ENCODE data around the gene RNLS.

RNLS gene

DNA sequence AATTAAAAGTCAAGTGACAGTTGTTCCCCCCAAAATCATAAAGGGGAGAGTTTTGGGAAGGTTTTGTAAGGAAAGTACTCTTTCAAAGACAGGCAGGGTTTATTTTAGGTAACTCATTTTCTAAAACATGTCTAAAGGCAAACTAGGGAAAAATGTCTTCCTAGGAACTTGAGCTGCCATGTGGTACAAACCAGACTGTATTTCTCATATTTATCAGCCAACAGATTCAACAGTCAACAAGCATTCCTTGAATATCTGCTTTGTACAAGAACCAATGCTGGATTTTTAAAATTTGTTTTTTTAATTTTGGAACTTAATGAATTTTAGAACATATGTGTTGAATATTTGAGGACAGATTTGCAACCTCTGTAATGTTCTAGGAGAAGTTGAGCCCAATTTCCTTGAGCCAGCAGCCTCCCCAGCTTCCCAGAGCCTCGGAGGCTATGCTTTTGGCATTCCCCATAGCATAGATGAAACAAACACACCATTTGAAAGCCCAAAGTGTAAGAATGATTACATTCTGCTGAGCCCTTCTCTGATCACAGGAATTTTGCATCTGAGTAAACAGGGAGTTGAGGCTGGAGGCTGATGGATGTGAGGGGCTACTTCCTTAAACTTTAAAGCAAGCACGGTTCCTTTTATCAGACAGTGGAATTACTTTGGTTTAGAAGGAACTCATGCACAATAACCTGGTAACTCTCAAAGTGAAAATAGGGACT, 345.1 kb downstream of the RNLS start:
- in situ Hi-C loops (cut with MboI; ENCODE audit: low sequenced_read_pairs): no loop called here

DNA sequence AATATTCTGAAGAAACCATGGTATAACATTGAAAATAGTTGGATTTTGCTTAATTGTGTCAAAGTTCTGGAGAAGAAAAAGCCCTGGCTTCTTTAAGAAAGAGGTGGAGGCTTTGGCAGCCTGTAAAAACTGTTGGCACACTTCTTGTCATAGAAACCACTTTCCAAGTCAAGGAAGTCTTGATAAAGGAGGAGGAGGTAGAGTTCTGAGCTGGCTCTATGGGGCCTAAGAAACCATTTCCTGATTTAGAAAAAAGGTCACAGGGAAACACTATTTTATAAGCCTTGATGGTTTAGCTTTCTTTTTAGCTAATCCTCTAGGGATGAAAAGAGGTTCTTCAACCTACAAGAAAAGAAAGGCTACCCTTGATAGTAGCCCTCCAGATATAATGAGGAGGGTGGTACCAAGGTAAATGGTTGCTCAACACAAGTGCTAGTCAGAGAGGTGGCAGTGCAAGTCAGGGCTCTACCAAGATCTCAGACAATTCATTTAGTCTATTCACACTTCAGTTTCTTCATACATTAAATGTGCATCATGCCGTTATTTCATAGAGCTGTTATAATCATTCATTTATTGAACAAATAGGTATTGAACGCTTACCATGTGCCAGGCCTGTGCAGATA, 346.9 kb downstream of the RNLS start:
- in situ Hi-C loops (cut with MboI; ENCODE audit: low sequenced_read_pairs): no loop called here

DNA sequence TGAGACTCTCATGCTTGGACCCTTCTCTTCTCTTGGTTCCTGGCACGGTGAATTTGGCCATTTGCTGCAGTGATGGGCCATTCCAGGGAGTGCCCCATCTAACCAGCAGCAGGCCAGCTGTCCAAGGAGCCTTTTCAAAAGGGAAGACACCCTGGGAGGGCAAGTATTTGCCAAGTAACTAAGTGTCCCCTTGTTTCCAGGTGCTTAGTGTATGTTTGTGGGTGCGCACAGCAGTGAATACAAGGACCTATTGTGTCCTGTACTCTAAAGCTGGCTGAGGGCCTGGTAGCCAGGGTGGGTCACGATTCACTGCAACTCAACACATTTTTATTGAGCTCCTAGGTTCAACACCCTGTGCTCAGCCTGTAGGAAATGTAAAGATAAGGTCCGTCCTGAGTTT, 348.8 kb downstream of the RNLS start:
- in situ Hi-C loops (cut with MboI; ENCODE audit: low sequenced_read_pairs): no loop called here

DNA sequence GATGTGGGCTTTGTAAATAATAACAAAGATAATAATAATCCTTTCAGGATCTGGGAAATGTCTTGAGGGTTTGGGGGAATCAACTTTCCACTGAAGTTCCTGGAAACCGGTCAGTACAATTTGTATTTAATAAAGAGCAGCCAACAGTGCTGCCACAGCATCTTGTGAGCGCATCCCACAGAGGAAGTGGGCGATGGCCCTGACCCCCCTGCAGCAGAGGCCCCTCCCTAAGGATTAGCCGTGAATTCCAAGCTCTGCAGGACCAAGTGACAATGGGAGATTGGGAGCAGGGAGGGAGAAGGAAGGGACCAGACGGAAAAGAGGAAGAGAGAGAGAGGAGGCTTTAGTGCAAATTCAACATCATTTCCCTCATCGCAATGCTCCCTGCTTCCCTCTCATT, 349.2 kb downstream of the RNLS start:
- in situ Hi-C loops (cut with MboI; ENCODE audit: low sequenced_read_pairs): no loop called here

DNA sequence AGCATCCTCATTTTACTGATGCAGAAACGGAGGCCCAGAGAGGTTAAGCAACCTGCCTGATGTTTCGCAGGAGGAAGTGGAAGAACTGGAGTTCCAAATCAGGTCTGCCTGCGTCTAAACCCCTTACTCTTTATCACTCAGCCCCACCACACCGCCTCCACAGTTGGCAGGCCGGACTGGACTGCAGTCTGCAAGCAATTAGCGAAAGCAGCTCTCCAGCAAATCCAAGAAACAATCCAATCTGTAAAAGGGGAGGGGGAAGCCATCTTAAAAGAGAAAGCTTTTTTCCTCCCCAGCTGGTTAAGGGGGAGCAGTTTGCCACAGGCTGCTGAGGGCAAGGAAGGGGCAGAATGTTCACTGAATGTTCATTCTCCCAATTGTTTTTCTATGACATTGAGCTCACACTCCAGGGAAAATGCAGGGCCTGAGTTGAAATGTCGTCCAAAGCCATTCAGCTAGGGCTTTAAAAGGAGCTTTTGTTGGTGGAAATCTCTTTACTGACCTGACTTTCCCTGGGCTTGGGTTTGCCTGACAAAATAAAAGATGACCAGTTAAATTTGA, 350.1 kb downstream of the RNLS start:
- in situ Hi-C loops (cut with MboI; ENCODE audit: low sequenced_read_pairs): no loop called here

DNA sequence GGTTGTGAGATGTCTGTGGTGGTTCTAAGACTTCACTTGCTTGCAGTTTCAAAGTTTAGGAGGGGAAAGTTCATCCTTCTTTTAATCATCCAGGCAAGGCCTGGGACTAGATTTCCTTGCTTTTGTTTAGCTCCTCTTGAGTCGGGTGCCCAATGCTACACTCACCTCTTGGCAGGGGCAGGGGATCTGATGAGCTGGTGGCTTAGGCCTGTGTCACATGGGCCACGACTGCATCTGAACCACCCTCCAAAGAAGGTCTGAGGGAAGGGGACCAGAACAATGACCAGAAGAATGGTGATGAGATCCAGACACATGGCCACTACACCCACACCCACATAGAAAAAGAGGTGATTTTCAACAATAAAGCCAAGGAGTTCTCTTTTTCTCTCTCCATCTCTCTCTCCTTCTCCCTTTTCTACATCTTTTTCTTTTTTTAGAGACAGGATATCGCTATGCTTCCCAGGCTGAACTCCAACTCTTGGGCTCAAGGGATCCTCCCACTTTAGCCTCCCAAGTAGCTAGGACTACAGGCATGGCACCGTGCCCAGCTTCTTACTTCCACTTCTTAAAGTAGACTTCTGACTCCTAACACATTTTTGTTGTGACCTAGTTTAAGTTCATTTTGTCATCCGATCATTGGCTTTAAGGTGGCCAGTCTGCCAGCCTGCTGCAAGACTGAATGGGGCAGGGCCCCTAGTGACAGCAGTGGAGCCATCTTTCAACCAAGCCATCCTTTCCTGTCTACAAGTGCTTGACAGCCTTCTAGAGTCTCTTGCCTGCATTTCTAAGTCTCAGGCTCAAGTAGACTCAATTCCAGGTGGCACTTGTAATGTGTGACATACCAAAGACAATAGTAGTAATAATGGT, 350.9 kb downstream of the RNLS start:
- in situ Hi-C loops (cut with MboI; ENCODE audit: low sequenced_read_pairs): no loop called here

DNA sequence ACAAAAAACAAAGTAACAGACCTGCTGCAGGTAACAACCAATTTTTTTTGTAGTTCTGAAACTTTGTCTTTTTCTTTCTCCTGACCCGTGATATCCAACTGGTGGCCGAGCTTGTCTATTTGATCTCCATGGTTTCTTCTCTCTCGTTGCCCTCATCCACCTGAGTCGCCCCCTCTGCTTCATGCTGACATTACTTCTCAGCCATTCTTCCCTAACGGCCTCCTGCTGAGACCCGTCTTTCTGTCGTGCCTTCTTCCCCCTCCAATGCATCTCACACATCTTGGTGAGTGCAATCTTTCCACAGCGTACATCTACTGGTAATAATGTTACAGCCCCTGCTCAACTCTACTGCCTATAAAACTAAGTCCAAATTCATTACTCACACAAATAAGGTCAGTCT, 352.9 kb downstream of the RNLS start:
- in situ Hi-C loops (cut with MboI; ENCODE audit: low sequenced_read_pairs): no loop called here

DNA sequence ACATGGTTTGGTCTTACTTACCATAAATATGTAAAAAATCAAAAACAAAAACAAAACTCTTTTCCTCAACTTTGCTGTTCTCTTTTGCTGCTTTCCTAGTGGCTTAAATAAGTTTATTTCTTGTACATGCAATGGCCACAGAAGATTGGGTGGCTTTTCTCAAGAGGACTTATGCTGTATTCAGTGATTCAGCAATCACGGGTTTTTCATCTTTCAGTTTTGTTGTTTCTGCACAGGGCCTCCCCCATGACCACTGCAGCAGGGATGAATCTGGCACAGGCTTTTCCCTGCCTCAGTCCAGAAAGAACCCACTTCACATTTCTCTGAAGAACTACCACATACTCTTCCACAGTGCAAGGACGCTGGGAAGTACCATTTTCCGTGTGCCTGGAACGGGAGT, 355.0 kb downstream of the RNLS start:
- in situ Hi-C loops (cut with MboI; ENCODE audit: low sequenced_read_pairs): no loop called here

DNA sequence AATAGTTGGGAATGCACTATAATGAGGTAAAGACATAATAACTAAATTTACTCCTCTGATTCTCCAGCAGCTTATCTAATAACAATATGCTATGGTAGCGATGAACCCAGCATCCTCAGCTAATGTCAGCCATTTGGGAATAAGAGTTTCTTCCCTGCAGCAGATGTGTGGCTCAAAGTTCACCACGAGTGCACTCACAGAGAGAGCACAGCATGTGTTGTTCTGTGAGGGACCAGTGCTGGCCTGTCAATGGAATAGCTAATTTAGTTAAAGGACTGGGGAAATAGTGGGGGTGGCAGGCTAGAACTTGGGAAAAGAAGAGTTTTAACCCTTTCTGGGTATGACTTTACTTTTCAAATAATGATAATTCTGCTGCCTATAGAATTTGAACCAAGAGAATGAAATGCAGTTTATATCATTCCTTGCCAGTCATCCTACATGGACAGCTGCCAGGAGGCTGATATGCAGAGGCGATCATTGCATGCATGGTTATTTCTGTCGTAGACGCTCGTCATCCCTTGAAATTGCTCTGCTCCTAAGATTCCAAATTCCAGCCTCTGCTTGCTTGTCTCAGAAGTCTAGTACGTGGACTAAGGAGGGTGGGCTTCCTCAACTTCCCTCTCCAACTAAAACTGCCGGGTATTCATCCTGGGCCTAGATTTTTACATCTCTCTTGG, 355.6 kb downstream of the RNLS start:
- in situ Hi-C loops (cut with MboI; ENCODE audit: low sequenced_read_pairs): no loop called here

DNA sequence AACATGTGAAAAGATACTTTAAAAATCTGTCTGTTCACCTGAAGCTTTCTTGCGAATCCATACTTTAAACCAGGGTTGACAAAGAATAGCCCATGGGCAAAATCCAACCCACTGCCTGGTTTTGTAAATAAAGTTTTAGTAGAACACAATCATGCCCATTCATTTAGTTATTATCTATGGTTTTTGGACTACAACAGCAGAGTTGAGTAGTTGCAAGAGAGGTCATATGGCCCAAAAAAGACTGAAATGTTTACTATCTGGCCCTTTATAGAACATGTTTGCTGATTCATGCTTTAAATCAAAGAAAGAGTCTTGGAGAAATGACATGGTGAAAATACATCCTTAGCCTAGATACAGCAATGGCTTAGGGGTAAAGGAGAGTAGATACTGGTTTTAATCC, 356.2 kb downstream of the RNLS start:
- in situ Hi-C loops (cut with MboI; ENCODE audit: low sequenced_read_pairs): no loop called here

DNA sequence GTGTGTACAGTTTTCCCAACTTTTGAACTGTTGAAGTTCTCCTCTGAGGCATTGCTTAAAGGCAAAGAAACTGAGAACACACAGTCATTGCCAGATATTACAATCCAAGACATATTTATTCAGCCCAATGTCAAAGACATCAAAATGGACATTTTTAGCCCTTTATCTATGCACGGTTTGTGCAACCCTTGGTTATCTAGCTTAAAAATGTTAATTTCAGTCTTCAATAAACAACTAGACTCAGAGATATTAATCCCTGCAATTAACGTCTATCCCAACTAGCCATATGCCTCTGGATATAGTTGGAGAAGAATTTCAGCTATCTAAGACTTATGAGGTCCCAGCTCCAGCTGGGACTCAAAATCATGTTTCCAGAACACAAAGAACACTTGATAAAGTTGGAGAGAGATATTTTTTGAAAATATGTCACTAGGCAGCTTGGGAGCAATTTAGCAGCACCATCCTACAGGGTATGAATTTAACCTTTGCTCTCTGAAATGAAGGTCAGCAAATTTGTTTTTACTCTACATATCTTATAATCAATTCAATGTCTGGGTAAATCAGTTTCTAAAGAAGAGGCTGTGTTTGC, 357.0 kb downstream of the RNLS start:
- in situ Hi-C loops (cut with MboI; ENCODE audit: low sequenced_read_pairs): no loop called here

Measured in hTERT RPE-1 (cell line).